OCI-LY1 (cell line): Measurements from ENCODE around the gene MAGI1.

Source experiments
- H2AFZ ChIP-seq: fragments of 200-600 bp; sonication (generic), shearing (Covaris generic); 2 replicates; pipeline ENCODE4 v1.6.0; 2014; ENCODE audit warnings: antibody characterized with exemption, mild to moderate bottlenecking, low read length
- H3F3A ChIP-seq: fragments of 200-600 bp; sonication (generic), shearing (Covaris generic); 2 replicates; pipeline ENCODE4 v1.6.0; 2014; ENCODE audit warnings: mild to moderate bottlenecking, antibody characterized with exemption, low read length, moderate library complexity; ENCODE audit not compliant: insufficient read depth
- H3K27ac ChIP-seq: fragments of 200-600 bp; sonication (generic); 2 replicates; pipeline ENCODE4 v1.5.1; 2014; ENCODE audit warnings: low read length, mixed run types, mild to moderate bottlenecking, low read depth; ENCODE audit not compliant: poor library complexity, severe bottlenecking
- H3K27me3 ChIP-seq: fragments of 200-600 bp; sonication (generic); 2 replicates; pipeline ENCODE4 v1.6.0; 2014; ENCODE audit warnings: antibody characterized with exemption, mild to moderate bottlenecking, low read length, moderate library complexity; ENCODE audit not compliant: insufficient read depth
- H3K36me3 ChIP-seq: fragments of 200-600 bp; sonication (generic); 2 replicates; pipeline ENCODE4 v1.6.1; 2014; ENCODE audit warnings: mild to moderate bottlenecking, antibody characterized with exemption, low read length, moderate library complexity, mixed read lengths; ENCODE audit not compliant: insufficient read depth
- H3K4me1 ChIP-seq: fragments of 200-600 bp; sonication (generic); 2 replicates; pipeline ENCODE4 v1.5.1; 2014; ENCODE audit warnings: mild to moderate bottlenecking, low read length, moderate library complexity; ENCODE audit not compliant: insufficient read depth, severe bottlenecking
- H3K4me2 ChIP-seq: fragments of 200-600 bp; sonication (generic), shearing (Covaris generic); 2 replicates; pipeline ENCODE4 v1.6.1; 2014; ENCODE audit warnings: low read length
- H3K4me3 ChIP-seq: fragments of 200-600 bp; sonication (generic); 2 replicates; pipeline ENCODE4 v1.5.1; 2014; ENCODE audit warnings: low read length, low read depth, mild to moderate bottlenecking, mixed read lengths; ENCODE audit not compliant: poor library complexity, severe bottlenecking
- H3K79me2 ChIP-seq: fragments of 200-600 bp; shearing (Covaris generic); 2 replicates; pipeline ENCODE4 v1.6.1; 2016; ENCODE audit warnings: mixed run types, low read length, mixed read lengths; ENCODE audit not compliant: insufficient read depth
- H3K9ac ChIP-seq: fragments of 200-600 bp; sonication (generic), shearing (Covaris generic); 2 replicates; pipeline ENCODE4 v1.6.1; 2014; ENCODE audit warnings: mild to moderate bottlenecking, low read length, mixed read lengths
- H3K9me2 ChIP-seq: fragments of 200-600 bp; sonication (generic), shearing (Covaris generic); 2 replicates; pipeline ENCODE4 v1.6.1; 2014; ENCODE audit warnings: low read depth, mild to moderate bottlenecking, low read length, mixed read lengths
- H3K9me3 ChIP-seq: fragments of 200-600 bp; shearing (Covaris generic); 2 replicates; pipeline ENCODE4 v1.6.1; 2014; ENCODE audit warnings: low read length, mixed read lengths
- H4K20me1 ChIP-seq: fragments of 200-600 bp; sonication (generic), shearing (Covaris generic); 2 replicates; pipeline ENCODE4 v1.6.0; 2016; ENCODE audit warnings: mild to moderate bottlenecking, low read length; ENCODE audit not compliant: insufficient read depth
- EZH2 ChIP-seq: fragments of 200-600 bp; sonication (generic), shearing (Covaris generic); IDR thresholded peaks from 2 replicates; pipeline ENCODE4 v1.8.0; 2017; ENCODE audit warnings: borderline replicate concordance, mixed run types, mild to moderate bottlenecking, antibody characterized with exemption, low read length, moderate library complexity, mixed read lengths
- TF ChIP-seq, protein P1 (sequence below): fragments of 200-600 bp; sonication (generic), shearing (Covaris generic); IDR thresholded peaks from 2 replicates; pipeline ENCODE4 v1.5.1; 2017; ENCODE audit warnings: mild to moderate bottlenecking, antibody characterized with exemption, low read length, moderate library complexity, mixed read lengths

The MAGI1 gene

DNA sequence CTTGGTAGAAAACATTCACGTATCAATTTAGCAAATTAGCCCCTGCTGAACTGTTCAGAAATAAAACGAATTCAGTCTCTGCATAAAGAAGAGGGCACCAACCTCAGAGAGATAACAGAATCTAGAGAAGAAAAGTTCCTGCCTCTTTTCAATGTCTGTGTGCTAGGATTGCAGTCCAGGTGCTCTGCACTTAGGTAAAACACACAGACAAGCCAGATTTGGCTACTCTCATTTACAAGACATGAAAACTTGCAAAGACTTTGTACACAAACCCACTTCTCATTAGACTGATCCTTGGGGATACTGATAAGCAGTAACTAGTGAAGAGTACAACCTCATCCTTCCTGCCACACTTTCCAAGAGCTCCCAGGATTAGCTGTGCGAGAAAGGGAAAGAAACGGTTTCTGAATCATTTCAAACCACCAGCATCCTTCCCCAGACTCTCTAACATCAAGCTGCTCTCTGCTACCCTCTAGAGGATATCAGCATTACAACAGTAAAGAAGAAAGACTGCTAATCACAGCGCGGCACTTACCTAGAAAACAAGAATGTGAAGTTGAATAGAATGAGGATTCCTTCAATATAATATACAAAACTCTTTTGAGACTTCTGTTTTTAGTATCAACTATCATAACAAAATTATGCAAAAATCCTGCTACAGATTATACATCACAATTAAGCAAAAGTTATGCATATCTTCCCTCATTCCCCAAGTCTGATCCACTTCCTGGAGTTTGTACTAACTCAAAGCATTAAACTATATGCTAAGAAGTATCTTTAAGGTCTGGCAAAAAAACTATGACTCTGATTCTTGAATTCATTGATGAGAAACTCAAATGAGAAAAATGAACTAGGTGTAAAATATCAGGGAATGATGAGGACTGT is 306.4 kb downstream of the MAGI1 start:
- no peak overlapping the region for H2AFZ ChIP-seq

DNA sequence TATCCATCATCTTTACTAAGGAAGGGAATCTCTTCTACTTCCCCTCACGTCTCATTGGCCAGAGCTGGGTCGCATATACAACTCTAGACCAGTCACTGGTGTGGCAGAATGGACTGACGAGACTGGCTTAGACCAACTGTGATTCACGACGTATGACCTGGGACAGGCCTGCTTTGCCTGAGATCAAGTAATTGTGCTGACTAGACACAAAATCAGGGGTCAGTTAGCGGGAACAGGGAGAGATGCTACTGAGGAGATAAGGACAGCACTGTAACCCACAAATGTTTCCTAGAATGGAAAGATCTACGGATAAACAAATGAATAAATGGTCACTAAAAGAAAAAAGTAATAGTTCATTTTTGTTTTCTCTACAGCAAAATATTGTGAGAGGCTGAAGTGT is 308.3 kb downstream of the MAGI1 start:
- H2AFZ ChIP-seq: no peak overlapping the region
- H3K4me1 ChIP-seq: no peaks in the 10 kb centered on the region
- H3F3A ChIP-seq: no peaks in the 10 kb centered on the region
- no peaks in the 10 kb centered on the region for H3K9me3 ChIP-seq
- H3K36me3 ChIP-seq: no peaks in the 10 kb centered on the region
- no peak overlapping the region for H3K27ac ChIP-seq
- TF ChIP-seq EZH2: no peak
- TF ChIP-seq, protein P1, sequence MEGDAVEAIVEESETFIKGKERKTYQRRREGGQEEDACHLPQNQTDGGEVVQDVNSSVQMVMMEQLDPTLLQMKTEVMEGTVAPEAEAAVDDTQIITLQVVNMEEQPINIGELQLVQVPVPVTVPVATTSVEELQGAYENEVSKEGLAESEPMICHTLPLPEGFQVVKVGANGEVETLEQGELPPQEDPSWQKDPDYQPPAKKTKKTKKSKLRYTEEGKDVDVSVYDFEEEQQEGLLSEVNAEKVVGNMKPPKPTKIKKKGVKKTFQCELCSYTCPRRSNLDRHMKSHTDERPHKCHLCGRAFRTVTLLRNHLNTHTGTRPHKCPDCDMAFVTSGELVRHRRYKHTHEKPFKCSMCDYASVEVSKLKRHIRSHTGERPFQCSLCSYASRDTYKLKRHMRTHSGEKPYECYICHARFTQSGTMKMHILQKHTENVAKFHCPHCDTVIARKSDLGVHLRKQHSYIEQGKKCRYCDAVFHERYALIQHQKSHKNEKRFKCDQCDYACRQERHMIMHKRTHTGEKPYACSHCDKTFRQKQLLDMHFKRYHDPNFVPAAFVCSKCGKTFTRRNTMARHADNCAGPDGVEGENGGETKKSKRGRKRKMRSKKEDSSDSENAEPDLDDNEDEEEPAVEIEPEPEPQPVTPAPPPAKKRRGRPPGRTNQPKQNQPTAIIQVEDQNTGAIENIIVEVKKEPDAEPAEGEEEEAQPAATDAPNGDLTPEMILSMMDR: no peak
- no peaks in the 10 kb centered on the region for H3K27me3 ChIP-seq
- no peaks in the 10 kb centered on the region for H3K79me2 ChIP-seq
- H4K20me1 ChIP-seq: no peaks in the 10 kb centered on the region
- no peaks in the 10 kb centered on the region for H3K9me2 ChIP-seq
- no peak overlapping the region for H3K9ac ChIP-seq
- H3K4me3 ChIP-seq: no peak overlapping the region
- no peak overlapping the region for H3K4me2 ChIP-seq

More for the DNA sequence above, 306.4 kb downstream of the MAGI1 start:
- Histone ChIP-seq H3K4me2 (no peak overlapping the region), H3K9ac (no peak overlapping the region), H3F3A (no peaks in the 10 kb centered on the region), H3K79me2 (no peaks in the 10 kb centered on the region), H3K4me3 (no peak overlapping the region), H3K27ac (no peak overlapping the region), H3K9me2 (no peaks in the 10 kb centered on the region), H3K36me3 (no peaks in the 10 kb centered on the region), H3K27me3 (no peaks in the 10 kb centered on the region), H3K9me3 (no peaks in the 10 kb centered on the region), H4K20me1 (no peaks in the 10 kb centered on the region), H3K4me1 (no peaks in the 10 kb centered on the region)
- TF ChIP-seq, protein P1: peak; percentile 63
- no peak for TF ChIP-seq EZH2

DNA sequence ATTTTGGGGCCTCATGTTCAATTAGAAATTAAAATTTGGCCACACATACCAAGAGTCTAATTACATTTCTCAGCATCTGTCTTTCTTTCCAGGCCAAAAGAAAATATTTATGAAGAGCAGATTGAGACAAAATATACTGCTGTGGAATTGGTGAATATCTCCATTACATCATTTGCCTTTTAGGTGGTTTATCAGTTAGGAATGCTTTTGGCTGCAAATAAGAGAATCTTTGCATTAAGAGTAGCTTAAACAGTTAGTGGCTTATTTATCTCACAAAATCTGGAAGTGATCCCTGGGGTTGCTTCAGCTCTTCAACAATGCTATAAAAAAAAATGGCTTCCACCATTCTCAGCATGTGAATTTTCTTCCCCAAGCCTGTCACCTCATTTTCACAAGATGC is 308.7 kb downstream of the MAGI1 start:
- TF ChIP-seq, protein P1: no peak
- no peak for TF ChIP-seq EZH2
- Histone ChIP-seq H3K4me1 (no peaks in the 10 kb centered on the region), H3K79me2 (no peaks in the 10 kb centered on the region), H3K9me3 (no peaks in the 10 kb centered on the region), H3F3A (no peaks in the 10 kb centered on the region), H3K9me2 (no peaks in the 10 kb centered on the region), H4K20me1 (no peaks in the 10 kb centered on the region), H3K4me3 (no peak overlapping the region), H3K27ac (no peak overlapping the region), H3K4me2 (no peak overlapping the region), H2AFZ (no peak overlapping the region), H3K36me3 (no peaks in the 10 kb centered on the region), H3K9ac (no peak overlapping the region), H3K27me3 (no peaks in the 10 kb centered on the region)
